ENCODE data around the gene TMOD2.

DNA sequence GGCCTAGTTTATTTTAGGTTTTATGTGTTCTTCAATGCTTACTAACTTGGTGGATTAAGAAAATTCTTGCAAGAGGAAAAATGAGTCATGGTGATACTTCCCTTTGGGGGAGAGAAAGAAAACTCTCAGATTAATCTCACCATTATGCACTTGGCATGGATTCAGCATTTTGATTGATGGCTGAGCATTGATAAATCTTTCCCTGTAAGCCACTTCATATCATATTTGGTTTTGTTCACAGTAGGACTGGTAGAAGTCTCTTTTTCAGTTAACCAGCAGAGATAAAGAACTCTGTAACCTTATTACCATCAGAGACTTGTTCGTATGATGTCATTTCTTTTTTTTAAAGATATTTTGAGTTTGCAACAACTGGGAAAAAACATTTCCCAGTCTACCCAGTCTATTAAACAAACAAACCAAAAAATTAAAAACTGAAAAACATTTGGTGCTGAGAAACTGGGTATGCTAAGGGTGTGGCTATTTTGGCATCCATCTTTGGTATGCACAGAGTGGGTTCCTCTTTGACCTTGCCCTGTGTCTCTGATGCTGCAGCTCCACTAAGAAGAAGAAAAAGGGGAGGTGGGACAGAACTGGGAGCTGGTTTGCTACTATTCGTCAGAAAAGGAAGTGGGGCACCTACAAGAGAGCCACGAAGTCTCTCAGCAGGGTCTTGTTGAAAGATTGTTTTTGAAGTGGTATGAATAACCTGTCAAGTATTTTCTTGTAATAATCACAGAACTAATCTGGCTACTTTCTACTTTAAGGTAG lies 95.2 kb downstream of the TMOD2 start:
- TF ChIP-seq CTCF (IDR thresholded peaks at IDR 0.05) = no peak
- no peak for TF ChIP-seq EZH2 (IDR thresholded peaks at IDR 0.05)
- no peak for TF ChIP-seq EZH2phosphoT487 (IDR thresholded peaks at IDR 0.05)
